Lung microvascular endothelial cell (primary cell): ENCODE data around the gene ACRBP. TPM values are rescaled to one million over a fixed set of nuclear protein-coding genes. Genes with fewer than 3 reads are reported as not detected.

Experiments used
- DNase-seq, 2 donors: peaks; one replicate each; pipeline versions ENCODE4 v3.0.0 to v3.0.0-alpha.2; 2010; ENCODE audit warnings: low read depth in 2 of 2
- total RNA-seq: library from RNA; depleted of rRNA; stranded (reverse); fragments of >200 nt; gene quantifications from 2 replicates; pipeline ENCODE4 v1.2.1, GENCODE V29; 2014

ACRBP gene
- total RNA-seq, 1 donor from 2014 or later: 0.20 TPM

DNA sequence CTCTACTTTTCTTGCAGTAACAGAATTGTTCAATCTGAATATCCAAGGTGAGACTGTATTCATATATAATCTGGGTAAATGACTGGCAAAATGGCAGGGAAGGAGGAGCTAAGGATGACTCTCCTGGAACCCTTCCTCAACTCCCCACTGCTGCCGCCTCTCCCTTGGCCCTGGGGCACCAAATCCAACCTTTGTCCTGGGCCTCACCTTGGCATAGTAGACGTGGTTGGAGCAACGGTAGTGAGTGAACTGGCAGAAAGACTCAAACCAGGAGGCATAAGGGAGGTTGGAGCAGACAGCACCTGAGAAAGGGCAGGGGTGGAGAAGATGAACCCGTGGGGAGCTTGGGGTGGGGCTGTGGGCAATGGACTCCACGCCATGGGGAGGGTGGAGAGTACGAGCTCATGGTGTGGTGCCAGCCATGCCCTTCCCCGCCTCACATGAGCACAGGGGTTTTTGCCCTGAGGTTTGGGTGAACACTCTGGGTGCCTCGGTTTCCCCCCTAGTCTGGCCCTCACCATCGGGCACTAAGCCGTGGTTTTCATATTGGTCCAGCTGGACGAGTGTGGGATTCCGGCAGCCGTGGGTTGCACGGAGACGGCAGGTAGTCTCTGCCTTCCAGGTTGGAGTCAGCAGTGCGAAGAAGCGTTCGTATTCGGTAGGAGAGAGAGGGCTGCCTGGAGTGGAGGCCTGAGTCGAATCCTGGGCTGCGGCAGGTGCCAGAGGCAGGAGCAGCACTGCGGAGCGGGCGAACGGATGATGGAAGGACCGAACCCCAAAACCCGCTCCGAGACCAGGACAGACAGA, 753 bp downstream of the ACRBP start:
- DNase-seq: no peak

DNA sequence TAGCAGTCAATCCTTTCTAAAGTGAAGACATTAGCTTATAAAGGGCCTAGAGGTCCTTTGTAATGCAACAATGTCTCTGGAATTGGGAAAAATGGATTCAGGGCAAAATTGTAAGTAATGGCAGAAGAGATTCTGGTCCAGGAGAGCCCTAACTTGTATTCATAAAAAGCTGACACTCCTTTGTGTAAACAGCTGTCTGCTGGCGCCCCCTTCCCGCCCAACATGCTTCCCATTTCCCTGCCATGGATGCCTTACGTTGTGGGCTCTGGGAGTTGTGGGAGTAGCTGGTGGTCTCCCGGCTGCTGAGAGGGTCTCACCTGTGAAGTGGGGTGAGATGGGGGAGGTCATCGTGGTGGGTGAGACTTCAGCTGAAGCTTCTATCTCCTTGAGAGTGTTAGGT, 2.3 kb downstream of the ACRBP start:
- no peak for DNase-seq

DNA sequence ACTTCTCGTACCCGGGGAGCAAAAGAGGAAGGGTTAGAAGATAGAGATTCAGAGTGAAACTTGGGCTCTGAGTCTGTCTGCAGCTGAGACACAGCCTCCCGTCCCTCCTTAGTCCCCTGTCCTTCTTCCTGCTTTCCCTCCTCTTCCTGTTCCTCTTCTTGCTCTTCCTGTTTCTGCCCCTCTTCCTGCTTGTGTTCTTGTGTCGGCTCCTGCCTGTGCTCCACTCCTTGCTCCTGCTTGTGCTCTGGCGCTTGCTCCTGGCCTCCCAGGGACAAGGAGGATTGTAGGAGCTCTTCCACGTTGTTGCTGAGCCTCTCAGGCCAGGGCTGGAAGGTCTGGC, 3.0 kb downstream of the ACRBP start:
- DNase-seq: no peak

DNA sequence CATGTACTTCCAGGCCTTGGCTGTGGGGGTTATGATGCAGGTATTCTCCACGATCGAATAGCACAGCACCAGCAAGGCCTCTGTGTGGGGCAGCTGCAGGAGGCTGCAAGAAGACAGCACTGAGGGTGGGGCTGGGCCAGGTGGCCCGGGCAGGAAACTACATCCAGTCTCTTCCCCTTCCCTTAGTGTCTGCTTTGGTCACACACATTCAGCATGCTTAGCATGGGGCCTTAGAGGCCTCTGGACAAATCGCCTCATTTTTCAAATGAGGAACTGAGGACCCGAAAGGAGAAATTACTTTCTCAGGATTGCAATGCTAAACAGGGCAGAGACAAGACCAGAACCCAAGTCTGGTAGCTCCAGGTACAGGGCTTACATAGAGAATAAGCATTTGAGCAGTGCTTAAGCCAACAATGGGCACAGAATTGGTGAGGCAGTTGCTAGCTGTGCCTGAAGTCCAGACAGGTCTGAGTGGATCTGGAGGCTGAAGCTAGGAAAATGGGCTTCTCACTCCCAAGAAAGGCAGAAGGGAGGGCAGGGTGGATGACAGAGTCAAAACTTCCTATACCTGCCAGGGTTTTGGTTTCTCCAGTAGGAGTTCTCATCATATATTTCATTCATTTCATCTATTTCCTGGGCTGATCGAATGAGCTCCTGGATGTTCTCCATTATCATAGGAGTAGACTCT, 3.5 kb downstream of the ACRBP start:
- no peak for DNase-seq

DNA sequence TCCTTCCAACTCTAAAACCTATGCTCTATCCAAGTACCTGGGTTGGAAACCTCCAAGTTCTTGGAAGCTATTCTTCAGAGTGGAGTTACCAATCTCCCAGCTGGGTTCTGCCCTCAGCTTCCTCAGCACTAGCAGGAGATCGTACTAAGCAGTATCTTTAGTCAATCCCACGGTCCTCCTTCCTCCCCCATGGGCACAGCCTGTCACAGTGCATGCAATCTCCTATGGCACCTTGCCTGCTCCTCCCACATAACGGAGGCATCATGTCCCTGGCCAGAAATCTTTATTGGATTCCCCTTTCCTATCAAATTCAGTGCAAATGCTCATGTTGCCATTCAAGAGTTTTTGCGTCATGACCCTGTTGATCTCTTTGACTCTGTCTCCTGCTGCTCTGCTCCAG, 6.1 kb downstream of the ACRBP start:
- no peak for DNase-seq

DNA sequence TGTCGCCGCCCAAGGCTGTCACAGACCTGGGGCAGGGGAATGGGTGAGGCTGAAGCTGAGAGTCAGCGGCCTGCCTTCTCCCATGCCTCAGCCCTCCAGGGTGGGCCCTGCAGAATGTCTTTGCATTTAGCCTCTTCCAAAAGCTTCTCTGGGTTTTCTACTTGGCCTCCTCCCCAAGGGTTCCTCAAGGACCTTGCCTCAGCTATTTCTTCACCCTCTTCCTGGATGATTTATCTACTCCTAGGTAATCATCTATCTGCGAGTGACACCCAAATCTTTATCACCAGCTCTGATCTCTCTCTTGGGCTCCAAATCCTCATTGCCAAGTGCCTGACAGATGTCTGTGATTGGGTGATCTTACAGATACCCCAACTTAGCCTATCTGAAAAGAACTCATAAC, 6.7 kb downstream of the ACRBP start:
- no peak for DNase-seq

DNA sequence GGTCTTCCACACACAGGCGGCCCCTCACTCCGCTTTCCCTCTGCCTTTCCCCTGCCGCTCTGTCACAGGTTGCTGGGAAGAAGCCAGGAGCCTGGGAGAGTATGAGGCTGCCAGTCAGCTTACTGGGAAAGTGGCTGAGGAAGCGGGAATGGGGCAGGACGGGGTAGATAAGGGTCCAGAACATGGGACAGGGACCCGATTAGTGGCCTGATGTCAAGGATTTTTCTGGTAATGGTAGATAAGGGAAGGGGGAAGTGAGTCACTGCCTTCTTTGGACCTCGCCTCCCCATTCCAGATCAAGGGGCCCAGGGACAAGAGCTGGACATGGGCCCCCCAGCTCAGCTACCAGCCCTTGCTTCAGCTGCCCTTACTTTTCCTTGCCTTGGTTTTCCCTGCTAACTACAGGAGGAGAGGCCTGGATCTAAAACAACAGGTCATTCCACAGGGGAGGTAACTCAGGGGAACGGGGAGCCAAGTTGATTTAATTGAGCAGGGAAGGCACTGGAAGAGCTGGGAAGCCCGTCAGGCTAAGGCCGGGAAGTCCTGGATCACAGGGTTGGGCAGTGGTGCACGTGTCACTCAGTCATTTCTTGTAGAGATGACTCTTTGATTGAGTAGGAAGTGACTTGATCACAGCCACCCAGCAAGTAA, 8.0 kb downstream of the ACRBP start:
- DNase-seq: peak; percentile 49 to 72

DNA sequence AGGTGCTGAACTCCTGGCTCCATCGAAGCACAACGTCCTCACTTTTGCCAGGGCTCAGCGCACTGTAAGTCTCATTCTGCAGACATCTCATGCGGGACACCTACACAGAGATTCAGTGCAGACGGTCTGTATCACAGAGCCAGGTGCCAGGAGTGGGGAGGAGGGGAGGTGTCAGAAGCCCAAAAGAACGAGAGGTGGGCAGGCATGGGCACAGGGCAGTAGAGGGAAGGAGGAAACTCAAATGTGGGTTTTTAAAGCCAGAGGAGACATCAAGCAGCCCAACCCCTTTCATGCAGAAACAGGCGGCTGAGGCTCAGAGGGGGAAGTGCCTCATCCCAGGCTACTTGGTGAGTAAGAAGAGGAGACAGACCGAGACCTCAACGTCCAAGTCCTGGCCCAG, 8.9 kb downstream of the ACRBP start:
- no peak for DNase-seq

DNA sequence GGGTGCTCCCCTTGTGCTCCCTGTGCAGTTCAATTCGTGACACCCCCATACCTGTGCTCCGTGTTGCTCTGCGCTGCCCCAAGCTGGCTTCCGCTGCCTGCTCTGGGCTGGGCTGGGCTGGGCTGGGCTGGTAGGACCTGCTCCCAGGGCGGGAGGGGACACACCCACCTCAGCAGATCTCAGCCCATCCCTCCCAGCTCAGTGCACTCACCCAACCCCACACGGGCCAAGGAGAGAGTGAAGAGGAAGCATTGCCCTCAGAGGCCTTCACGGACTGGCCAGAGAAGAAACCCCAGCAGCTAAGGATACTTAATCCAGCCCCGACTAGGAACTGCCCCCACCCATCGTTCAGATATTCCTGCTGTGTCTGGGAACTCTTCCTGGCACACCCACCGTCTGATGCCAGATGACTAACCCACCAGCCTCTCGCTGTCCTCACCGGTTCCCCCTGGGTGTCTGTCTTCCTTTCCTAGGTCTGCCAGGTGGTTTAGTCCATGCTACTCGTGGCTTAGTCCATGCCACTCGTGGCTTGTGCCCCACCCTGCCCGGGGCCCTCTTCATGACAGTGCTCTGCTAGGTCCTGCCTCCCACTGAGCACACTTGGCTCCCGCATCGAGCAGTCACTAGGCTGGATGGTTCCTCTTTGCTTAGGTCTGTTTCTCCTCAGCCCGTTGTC, 11.2 kb downstream of the ACRBP start, which contains the start of gene LPAR5:
TSS of gene LPAR5 (minus strand) at position 104 of the 676 bp plus-strand sequence. CDS start 14,711 bp downstream, outside the sequence.
- DNase-seq: peak in 1 of 2 donors; percentile 26

DNA sequence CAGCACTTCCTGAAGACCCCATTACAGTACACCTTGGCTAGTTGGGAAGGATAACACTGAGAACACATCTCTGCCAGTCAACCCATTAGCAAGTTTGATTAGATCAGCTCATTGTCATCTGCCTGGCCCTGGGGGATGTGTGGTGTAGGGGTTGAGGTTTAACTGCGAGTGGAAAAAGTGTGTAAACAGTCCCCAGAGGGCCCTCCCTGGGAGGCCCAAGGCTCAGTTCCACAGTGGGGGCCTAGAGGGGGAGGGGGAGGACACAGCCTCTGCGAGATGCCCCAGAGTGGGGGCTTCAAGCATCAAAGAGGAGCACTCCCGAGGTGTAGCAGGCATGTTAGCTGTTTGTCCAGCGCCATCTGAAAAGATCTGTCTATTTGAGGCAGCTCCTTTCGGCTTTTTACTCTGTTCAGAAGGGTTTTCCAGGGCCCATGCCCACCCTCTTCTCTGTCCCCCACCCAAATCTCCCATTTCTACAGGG, 11.8 kb downstream of the ACRBP start:
- DNase-seq: no peak

DNA sequence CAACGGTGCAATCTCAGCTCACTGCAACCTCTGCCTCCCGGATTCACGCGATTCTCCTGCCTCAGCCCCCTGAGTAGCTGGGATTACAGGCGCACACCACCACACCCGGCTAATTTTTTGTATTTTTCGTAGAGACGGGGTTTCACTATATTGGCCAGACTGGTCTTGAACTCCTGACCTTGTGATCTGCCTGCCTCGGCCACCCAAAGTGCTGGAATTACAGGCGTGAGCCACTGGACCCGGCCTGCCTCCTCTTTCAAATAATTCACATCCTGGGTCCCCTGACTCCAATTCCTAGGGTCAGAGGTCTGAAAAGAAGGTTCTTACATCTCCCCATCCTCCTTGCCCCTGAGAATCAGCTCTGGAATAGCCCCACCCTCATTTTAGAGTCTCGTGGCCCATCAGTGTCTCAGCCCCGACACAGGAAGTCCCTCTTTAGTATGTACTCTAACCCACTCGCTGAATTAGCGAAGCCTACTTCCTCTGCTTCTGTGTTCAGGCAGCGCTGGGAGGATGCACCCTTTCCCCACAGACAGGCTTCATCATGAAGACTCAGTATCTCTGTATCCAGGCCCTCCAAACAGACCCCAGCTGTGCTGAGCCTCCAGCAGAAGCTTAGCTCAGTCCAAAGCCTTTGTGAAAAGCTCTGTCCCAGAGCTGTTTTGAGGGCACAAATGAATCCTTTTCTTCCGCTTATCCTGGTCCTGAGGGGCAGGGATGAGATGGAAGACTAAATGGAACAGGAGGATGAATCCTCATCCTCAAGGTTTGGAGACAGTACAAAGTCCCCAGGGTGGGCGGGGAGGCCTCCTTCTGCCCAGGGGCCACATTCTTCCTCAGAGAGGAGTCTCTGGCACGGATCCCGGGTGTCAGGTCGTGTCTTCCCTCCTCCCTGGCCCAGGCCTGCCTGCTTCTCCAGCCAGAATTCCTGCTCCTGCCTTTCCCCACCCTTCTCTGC, 14.9 kb downstream of the ACRBP start:
- DNase-seq: no peak

DNA sequence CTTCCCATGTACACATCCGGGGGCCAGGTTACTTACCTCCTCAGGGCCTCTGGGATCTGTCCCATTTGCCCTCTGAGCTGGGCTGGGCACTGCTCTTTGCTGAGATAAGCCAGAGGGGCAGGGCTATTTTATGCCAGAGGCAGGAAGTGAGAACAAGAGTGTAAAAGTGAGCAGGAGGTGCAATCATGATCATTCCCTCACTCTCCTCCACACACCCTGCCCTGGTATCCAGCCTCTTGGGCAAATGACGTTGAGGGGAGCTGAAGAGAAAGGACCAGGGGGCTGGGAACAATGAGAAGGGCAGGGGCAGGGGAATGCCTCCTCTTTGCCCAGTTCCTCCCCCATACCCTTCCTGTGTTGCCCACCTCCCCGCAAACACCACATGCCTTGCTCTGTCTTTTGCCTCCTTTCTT, 15.7 kb downstream of the ACRBP start:
- no peak for DNase-seq

DNA sequence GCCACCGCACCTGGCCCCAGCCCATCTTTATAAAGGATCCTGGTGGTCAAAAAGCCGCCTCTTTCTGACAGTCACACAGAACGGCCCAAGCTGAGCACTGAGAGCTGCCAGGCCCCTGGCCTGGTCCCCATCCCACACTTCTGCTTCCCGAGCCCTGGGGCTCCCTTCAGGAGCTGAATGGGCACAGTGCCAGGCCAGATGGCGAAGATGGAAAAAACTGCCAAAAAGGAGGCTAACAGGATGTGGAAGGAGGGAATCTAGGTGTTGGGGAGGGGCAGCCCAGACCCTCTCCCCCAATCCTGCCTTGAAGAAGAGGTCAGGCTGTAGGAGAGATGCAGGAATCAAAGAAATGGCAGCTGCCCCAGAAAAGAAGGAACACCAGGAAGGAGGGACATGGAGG, 16.5 kb downstream of the ACRBP start:
- no peak for DNase-seq

DNA sequence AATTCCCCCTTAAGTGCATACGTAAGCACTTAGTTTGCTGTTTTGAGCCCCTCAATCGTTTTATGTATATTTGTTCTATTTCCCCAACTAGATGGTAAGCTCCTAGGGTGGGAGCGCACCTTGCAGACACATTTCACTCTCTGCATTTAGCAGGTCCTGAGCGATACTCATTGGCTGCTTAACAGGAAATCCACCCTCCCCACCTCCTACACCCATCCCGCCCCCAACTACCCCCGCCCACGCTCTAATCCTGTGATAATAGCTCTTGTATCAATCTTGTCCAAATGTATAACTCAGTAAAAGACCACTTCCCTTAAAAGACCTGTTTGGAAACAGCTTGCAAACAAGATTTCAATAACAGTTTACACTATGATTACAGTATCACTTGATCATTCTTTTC, 19.6 kb downstream of the ACRBP start:
- DNase-seq: no peak

DNA sequence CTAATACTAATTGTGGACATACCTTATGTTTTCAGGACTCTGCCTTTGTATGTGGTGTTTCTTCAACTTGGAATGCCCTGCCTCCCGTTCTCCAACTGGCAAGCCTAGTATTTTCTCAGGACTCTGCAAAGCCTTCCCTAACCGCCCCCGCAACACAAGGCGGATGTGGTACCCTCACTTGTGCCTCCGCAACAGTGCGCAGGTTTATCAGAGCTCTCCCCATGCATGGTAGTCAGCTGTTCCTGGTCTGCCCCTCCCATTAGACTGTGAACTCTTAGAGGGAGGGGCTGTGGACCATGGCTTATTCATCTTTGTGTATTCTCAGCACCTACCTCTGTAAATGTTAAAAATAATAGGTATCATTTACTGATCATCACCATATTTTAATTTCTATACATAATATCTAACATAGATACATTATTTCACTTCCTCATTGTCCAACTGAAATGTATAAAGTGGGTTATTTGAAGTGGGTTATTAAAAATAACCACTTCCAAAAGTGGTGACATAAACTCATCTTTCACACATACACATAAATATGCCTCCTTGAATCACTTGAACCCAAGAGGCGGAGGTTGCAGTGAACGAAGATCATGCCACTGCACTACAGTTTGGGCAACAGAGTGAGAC, 20.5 kb downstream of the ACRBP start:
- no peak for DNase-seq

DNA sequence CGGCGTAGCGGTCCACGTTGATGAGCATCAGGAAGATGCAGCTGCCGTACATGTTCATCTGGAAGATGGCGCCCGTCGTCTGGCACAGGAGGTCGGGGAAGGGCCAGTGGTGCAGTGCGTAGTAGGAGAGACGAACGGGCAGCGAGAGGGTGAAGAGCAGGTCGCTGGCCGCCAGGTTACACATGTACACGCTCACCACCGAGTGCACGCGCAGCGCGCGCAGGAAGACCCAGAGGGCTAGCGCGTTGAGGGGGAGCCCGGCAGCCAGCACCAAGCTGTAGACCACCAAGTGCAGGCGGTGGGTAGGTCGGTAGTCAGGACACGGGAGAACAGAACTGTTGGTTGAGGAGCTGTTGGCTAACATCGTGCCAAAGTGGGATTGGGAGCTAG, 26.4 kb downstream of the ACRBP start:
- no peak for DNase-seq

DNA sequence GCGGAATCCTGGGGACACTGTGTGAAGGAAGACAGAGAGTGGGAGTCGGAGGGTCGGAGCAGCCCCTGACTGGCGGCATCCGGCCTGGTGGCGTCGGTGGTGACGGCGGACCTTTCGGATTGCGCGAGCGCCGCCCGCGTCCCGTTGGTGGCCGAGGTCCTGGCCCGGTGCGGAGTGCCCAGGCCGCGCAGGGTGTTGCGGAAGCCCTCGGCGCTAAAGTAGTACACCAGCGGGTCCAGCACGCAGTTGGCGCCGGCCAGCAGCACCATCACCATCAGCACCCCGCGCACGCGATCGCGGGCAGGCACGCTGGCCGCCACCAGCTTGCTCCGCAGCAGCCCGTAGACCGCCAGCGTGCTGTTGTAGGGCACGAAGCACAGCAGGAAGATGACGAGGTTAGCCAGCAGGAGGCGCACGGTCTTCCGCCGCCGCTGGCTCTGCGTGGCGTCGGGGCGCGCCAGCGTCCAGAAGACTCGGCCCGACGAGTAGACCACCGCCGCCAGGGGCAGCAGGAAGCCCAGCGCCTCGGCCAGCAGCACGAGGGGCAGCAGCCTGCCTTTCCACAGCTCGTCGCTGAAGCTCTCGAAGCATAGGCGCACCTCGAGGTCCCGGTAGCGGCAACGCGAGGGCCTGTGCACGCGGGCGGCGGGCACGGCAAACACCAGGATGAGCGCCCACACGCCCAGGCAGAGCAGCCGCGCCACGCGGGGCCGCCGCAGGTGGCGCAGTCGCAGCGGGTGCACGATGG, 26.9 kb downstream of the ACRBP start:
- DNase-seq: peak; percentile 71 to 86

DNA sequence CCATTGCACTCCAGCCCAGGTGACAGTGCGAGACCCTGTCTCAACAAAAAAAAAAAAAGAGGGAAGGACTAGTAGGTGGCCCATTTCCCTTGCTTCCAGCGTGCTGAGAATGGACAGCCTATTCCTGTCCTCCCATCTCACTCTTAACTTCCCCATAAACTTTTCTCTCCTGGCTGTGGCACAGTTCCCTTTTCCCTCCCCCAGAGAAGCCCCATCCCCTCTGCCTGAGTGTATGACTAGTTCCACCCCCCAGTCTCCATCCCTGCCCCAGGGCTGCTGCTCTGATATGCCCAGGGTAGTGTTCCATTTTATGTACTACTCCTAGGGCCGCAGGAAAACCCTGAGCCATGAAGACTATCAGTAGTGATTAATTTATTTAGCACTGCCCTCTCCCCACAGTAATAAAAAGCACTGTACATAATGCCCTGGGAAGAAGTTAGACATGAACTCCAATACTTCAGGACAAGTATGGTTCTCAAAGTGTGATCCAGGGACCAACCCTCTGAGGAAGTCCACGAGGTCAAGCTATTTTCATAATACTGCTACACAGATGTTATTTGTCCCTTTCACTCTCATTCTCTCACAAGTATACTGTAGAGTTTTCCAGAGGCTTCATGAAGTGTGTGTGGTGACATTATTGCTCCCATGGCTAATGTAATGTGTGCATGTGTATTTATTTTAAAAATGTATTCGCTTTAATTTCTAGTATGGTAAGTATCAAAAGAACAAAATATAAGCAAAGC, 28.6 kb downstream of the ACRBP start:
- DNase-seq: no peak

DNA sequence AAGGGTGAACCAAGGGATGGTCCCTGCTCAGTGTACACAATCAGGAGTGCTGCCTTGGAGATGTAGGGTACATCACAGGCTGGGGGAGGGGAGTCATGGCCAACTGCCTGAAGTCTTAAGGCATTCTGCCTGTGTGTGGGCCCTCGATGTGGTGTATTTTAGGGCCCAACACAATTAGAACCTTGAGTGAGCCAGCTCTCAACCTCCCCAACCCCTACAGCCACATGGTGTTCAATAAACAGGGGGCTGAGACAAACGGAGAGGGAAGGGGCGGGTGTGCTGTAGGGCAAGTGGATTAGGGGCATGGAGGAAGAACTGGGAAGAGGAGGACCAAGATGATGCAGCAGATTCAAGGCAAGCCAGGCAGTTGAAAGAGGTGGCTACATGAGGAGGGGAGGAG, 31.4 kb downstream of the ACRBP start:
- DNase-seq: no peak
